Glomerular visceral epithelial cell (primary cell): ENCODE measurements around the gene TTC38.
A peak's percentile ranks its signal among the peaks of the same experiment; 100 is the strongest.
"Not testable (repeated sequence)": the region's sequence is repeated elsewhere in the genome, so short reads cannot be mapped to it uniquely, and the experiment has no call there.

Experiments
- DNase-seq: peaks from one replicate; pipeline ENCODE4 v3.0.0-alpha.2; 2016; ENCODE audit errors: extremely low spot score

TTC38 gene

GRCh38 chr22:46246178-46246577 is 21.6 kb upstream of the TTC38 start:
- DNase-seq, result no peak

- no peak for DNase-seq
Measured at GRCh38 chr22:46247443-46247975, 20.3 kb upstream of the TTC38 start.

GRCh38 chr22:46250035-46250782 is 17.6 kb upstream of the TTC38 start, which contains the start of gene CDPF1:
Gene CDPF1 (minus strand): TSS chr22:46250293. CDS start chr22:46248284, 2,009 bp downstream.
- peak; percentile 87 for DNase-seq

- no peak for DNase-seq
Measured at GRCh38 chr22:46250783-46251125, 17.1 kb upstream of the TTC38 start.

- no peak for DNase-seq
Measured at GRCh38 chr22:46251266-46251665, 16.5 kb upstream of the TTC38 start.

GRCh38 chr22:46251816-46252380 is 15.9 kb upstream of the TTC38 start:
- no peak for DNase-seq

GRCh38 chr22:46256358-46256958 is 11.3 kb upstream of the TTC38 start:
- DNase-seq, result peak; percentile 20

- no peak for DNase-seq
Measured at GRCh38 chr22:46259374-46259773, 8.4 kb upstream of the TTC38 start.

GRCh38 chr22:46260038-46260437 is 7.8 kb upstream of the TTC38 start:
- DNase-seq, result no peak

GRCh38 chr22:46262449-46263215 is 5.2 kb upstream of the TTC38 start:
- DNase-seq, result no peak

- DNase-seq, result no peak
Measured at GRCh38 chr22:46263216-46263590, 4.6 kb upstream of the TTC38 start, which contains the start of gene PKDREJ. Gene PKDREJ (minus strand): TSS chr22:46263343. CDS start chr22:46263322, 21 bp downstream.

GRCh38 chr22:46264520-46264919 is 3.3 kb upstream of the TTC38 start:
- DNase-seq, result not testable (repeated sequence)

GRCh38 chr22:46265627-46266026 is 2.2 kb upstream of the TTC38 start:
- DNase-seq, result not testable (repeated sequence)

- no peak for DNase-seq
Measured at GRCh38 chr22:46269564-46269963, 1.8 kb downstream of the TTC38 start.

GRCh38 chr22:46272196-46272595 is 4.4 kb downstream of the TTC38 start:
- no peak for DNase-seq

- no peak for DNase-seq
Measured at GRCh38 chr22:46272762-46273431, 5.1 kb downstream of the TTC38 start.

- DNase-seq, result no peak
Measured at GRCh38 chr22:46273432-46274148, 5.8 kb downstream of the TTC38 start.

- DNase-seq, result no peak
Measured at GRCh38 chr22:46274381-46274780, 6.6 kb downstream of the TTC38 start.

GRCh38 chr22:46275455-46276122 is 7.8 kb downstream of the TTC38 start:
- DNase-seq, result no peak

GRCh38 chr22:46276563-46276962 is 8.8 kb downstream of the TTC38 start:
- no peak for DNase-seq
